NT2/D1 (cell line): ENCODE measurements around the gene DUSP10.

Experiments
- SUZ12 ChIP-seq: IDR thresholded peaks from 2 replicates; pipeline ENCODE4 v1.6.1; 2011; ENCODE audit not compliant: insufficient read length, insufficient read depth; ENCODE audit errors: extremely low read depth
- YY1 ChIP-seq: IDR thresholded peaks from 2 replicates; pipeline ENCODE4 v1.6.1; 2011; ENCODE audit not compliant: insufficient read length, insufficient read depth
- ZNF274 ChIP-seq: IDR thresholded peaks from 2 replicates; pipeline ENCODE4 v1.6.1; 2011; ENCODE audit warnings: mild to moderate bottlenecking, low read depth, low read length

DNA sequence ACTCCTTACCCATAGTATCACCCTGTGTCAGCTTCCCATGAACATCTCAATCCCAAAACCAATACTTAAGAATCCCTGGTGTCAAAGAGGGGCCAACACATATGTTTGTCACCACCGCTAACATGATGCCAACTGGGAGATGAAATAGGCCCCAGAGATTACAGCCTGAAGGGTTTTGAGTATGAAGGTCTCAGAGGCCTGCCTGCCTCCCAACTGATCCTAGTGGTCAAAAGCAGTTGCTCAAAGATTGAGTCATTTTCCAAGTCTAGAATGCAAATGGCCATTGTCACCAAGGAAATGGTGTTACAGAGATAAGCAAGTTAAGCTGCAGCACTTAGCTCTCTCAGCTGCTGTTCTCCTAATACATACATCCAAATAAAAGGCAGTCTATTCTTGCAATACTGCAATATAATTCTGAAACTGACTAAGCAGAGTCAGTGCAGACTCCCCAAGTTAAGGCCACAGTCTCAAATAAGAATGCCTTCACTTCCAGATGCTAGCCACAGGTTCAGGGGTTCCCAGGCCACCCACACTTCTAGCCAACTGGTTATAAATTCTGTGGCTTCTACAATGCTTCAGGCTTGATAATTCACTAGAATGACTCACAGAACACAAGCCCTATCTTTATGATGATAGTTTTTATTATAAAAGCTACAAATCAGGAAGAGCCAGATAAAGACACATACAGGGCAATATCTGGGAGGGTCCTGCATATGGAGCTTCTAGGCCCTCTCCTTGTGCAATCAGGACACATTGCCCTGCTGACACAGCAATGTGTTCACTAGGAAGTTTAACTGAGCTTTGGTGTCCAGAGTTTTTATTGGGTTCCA is 18.7 kb downstream of the DUSP10 start:
- no peak for TF ChIP-seq ZNF274
- no peak for TF ChIP-seq SUZ12
- no peak for TF ChIP-seq YY1
